PC-3 (cell line): Measurements from ENCODE around the gene C1orf141. TPM values are rescaled to one million over a fixed set of nuclear protein-coding genes. Genes with fewer than 3 reads are reported as not detected.

Experiments
- ATAC-seq: fragments of 200-7000 bp; cut with Tn5 transposase; 2 replicates; pipeline ENCODE4 v1.9.1; 2020; ENCODE audit warnings: mild to moderate bottlenecking, moderate library complexity
- BruUV-seq: library from RNA; stranded (reverse); fragments of 400-500 nt; replicated peaks from 2 replicates; lab custom pipeline; 2021; lab: Mats Ljungman, UMichigan
- CTCF ChIA-PET: fragments of 300-600 bp; sonication (Branson Sonifier 250); formaldehyde crosslinking; loops from one replicate; lab custom pipeline; 2022; ENCODE audit warnings: antibody characterized with exemption; lab: Charles Lee
- POLR2A ChIA-PET: fragments of 300-600 bp; sonication (Branson Sonifier 250); formaldehyde crosslinking; loops from one replicate; lab custom pipeline; 2022; ENCODE audit warnings: antibody characterized with exemption; ENCODE audit not compliant: unreplicated experiment; lab: Charles Lee
- DNase-seq: peaks from one replicate; pipeline ENCODE4 v3.0.0-alpha.2; 2015
- H2AFZ ChIP-seq: fragments of 300-600 bp; sonication (generic); 2 replicates; pipeline ENCODE4 v1.6.0; 2016; ENCODE audit warnings: antibody characterized with exemption, low read length
- H3F3A ChIP-seq: fragments of 300-600 bp; sonication (generic); one replicate; pipeline ENCODE4 v1.6.0; 2017; ENCODE audit warnings: antibody characterized with exemption, low read length, control low read depth, mild to moderate bottlenecking; ENCODE audit not compliant: unreplicated experiment
- H3K27ac ChIP-seq: fragments of 300-600 bp; sonication (generic); 2 replicates; pipeline ENCODE4 v1.5.1; 2016; ENCODE audit warnings: mild to moderate bottlenecking, low read length
- H3K27me3 ChIP-seq: fragments of 300-600 bp; sonication (generic); 2 replicates; pipeline ENCODE4 v1.6.1; 2016; ENCODE audit warnings: low read length, mixed read lengths
- H3K36me3 ChIP-seq: fragments of 300-600 bp; sonication (generic); 2 replicates; pipeline ENCODE4 v1.6.1; 2016; ENCODE audit warnings: low read depth, mixed run types, low read length, mixed read lengths
- H3K4me1 ChIP-seq: fragments of 300-600 bp; sonication (generic); 2 replicates; pipeline ENCODE4 v1.5.1; 2016; ENCODE audit warnings: low read length; ENCODE audit not compliant: insufficient read depth
- H3K4me2 ChIP-seq: fragments of 300-600 bp; sonication (generic); 2 replicates; pipeline ENCODE4 v1.6.0; 2016; ENCODE audit warnings: low read length
- H3K4me3 ChIP-seq: fragments of 300-600 bp; sonication (generic); 2 replicates; pipeline ENCODE4 v1.5.1; 2016; ENCODE audit warnings: mild to moderate bottlenecking, low read length, mixed read lengths
- H3K79me2 ChIP-seq: fragments of 300-600 bp; sonication (generic); 2 replicates; pipeline ENCODE4 v1.6.1; 2017; ENCODE audit warnings: low read length, mixed read lengths
- H3K9ac ChIP-seq: fragments of 300-600 bp; sonication (generic); 2 replicates; pipeline ENCODE4 v1.6.0; 2016; ENCODE audit warnings: mild to moderate bottlenecking, low read length
- H3K9me2 ChIP-seq: fragments of 300-600 bp; sonication (generic); replicated peaks from 2 replicates; pipeline ENCODE4 v1.6.1; 2016; ENCODE audit warnings: mixed run types, low read length, mixed read lengths
- H3K9me3 ChIP-seq: fragments of 300-600 bp; sonication (generic); 2 replicates; pipeline ENCODE4 v1.6.1; 2016; ENCODE audit warnings: low read length, mixed read lengths
- H4K20me1 ChIP-seq: fragments of 300-600 bp; sonication (generic); 2 replicates; pipeline ENCODE4 v1.6.1; 2016; ENCODE audit warnings: low read length, mixed read lengths
- CTCF ChIP-seq: fragments of 300-600 bp; sonication (generic); conservative IDR thresholded peaks from 2 replicates; pipeline ENCODE4 v1.5.1; 2017; ENCODE audit warnings: antibody characterized with exemption, low read depth, mild to moderate bottlenecking, low read length
- EZH2 ChIP-seq: fragments of 300-600 bp; sonication (generic); IDR thresholded peaks from one replicate; pipeline ENCODE4 v1.6.1; 2017; ENCODE audit warnings: antibody characterized with exemption, mild to moderate bottlenecking, low read length; ENCODE audit not compliant: unreplicated experiment
- EZH2phosphoT487 ChIP-seq: fragments of 300-600 bp; sonication (generic); IDR thresholded peaks from 2 replicates; pipeline ENCODE4 v1.6.1; 2018; ENCODE audit warnings: mild to moderate bottlenecking, antibody characterized with exemption, low read length, borderline replicate concordance
- intact Hi-C: fragments of 100-400 bp; cut with micrococcal nuclease; formaldehyde crosslinking; loops from 2 replicates; pipeline ENCODE4 v1.9.0; 2023
- total RNA-seq: library from RNA; depleted of rRNA; stranded (reverse); fragments of >200 nt; gene quantifications from 2 replicates; pipeline ENCODE4 v1.2.3, GENCODE V29; 2014

Gene C1orf141
- total RNA-seq, 1 experiment from 2014 or later: not detected

DNA sequence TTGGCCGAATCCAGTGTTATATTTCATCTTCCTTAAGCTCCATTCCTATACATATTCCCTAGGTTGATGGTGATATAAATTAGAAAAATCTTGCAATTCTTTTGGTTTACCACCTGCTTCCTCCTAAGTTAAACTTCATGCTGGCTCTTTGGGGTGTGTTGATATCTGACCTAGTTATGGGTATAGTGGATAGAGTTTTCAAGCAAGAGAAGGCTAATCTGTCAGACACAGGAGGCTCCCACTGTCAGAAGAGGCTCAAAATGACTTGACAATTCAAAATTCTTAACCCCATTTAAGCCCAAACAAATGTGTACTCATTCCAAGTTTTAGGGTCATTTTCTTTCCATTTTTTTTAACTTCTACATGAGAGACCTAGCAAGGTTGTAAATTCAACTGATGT, 72.4 kb downstream of the C1orf141 start:
- H4K20me1 ChIP-seq: no peaks in the 10 kb centered on the region
- H3F3A ChIP-seq: no peaks in the 10 kb centered on the region
- no peak for TF ChIP-seq EZH2phosphoT487
- no peaks in the 10 kb centered on the region; the same call in 1 of the 2 replicates for H3K9me3 ChIP-seq
- H3K4me1 ChIP-seq: peaks cover 24% of the 10 kb centered on the region
- H3K4me3 ChIP-seq: no peak overlapping the region
- no peak overlapping the region for H3K9ac ChIP-seq
- no peaks in the 10 kb centered on the region for H3K79me2 ChIP-seq
- ChIA-PET CTCF (no interaction called here), POLR2A (no interaction called here)
- no peaks in the 10 kb centered on the region for H3K36me3 ChIP-seq
- ATAC-seq: no peak
- H3K4me2 ChIP-seq: no peak overlapping the region
- no peak for DNase-seq
- H3K27me3 ChIP-seq: no peaks in the 10 kb centered on the region
- no peaks in the 10 kb centered on the region for H3K9me2 ChIP-seq
- BruUV-seq: no TSS peak
- no peak overlapping the region for H2AFZ ChIP-seq
- intact Hi-C loops: no loop called here
- H3K27ac ChIP-seq: no peak overlapping the region

DNA sequence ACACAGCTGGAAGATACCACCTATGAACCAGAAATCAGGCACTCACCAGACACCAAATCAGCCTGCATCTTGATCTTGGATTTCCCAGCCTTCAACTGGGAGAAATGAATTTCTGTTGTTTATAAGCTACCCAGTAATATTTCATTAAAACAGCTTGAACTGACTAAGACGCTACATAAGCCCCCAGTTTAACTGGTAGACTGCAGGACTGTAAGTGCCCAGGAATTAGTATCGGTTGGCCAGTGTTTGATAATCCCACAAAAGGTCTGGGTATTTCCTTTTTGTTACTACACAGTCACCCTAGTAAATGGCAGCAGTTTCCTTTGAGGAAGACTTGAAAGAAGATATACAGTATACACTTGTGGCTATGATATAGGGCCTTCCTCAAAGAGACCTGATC, 73.5 kb downstream of the C1orf141 start:
- H3K4me2 ChIP-seq: peak overlapping the region; percentile 56
- BruUV-seq: no TSS peak

GRCh38 chr1:67060811-67061218, 74.0 kb downstream of the C1orf141 start:
- intact Hi-C loops: no loop called here
- peak overlapping the region; percentile 12 for H3K27ac ChIP-seq
- peaks cover 24% of the 10 kb centered on the region for H3K4me1 ChIP-seq
- H3K4me3 ChIP-seq: no peak overlapping the region
- H3K79me2 ChIP-seq: no peaks in the 10 kb centered on the region
- H3K27me3 ChIP-seq: no peaks in the 10 kb centered on the region
- no peaks in the 10 kb centered on the region for H3F3A ChIP-seq
- no peak overlapping the region for H2AFZ ChIP-seq
- POLR2A ChIA-PET: no interaction called here
- DNase-seq (peak; percentile 93), ATAC-seq (peak; percentile 98)
- TF ChIP-seq EZH2phosphoT487 (no peak), CTCF (no peak), EZH2 (no peak)
- no peaks in the 10 kb centered on the region for H3K9me3 ChIP-seq
- H3K4me2 ChIP-seq: peak overlapping the region; percentile 56
- no peak overlapping the region for H3K9ac ChIP-seq
- H3K9me2 ChIP-seq: no peaks in the 10 kb centered on the region
- H3K36me3 ChIP-seq: no peaks in the 10 kb centered on the region
- CTCF ChIA-PET: no interaction called here
- no peaks in the 10 kb centered on the region for H4K20me1 ChIP-seq
- BruUV-seq: no TSS peak

More for the DNA sequence above, 73.5 kb downstream of the C1orf141 start:
- no peak for ATAC-seq
- peak overlapping the region; percentile 12 for H3K27ac ChIP-seq
- ChIA-PET POLR2A (no interaction called here), CTCF (no interaction called here)
- peaks cover 24% of the 10 kb centered on the region for H3K4me1 ChIP-seq
- no peaks in the 10 kb centered on the region for H3F3A ChIP-seq
- H3K9me3 ChIP-seq: no peaks in the 10 kb centered on the region
- DNase-seq: no peak
- H2AFZ ChIP-seq: no peak overlapping the region
- no peaks in the 10 kb centered on the region for H3K36me3 ChIP-seq
- H3K4me3 ChIP-seq: no peak overlapping the region
- TF ChIP-seq CTCF: no peak
- TF ChIP-seq EZH2phosphoT487: no peak
- TF ChIP-seq EZH2: no peak
- no peaks in the 10 kb centered on the region for H3K27me3 ChIP-seq
- H4K20me1 ChIP-seq: no peaks in the 10 kb centered on the region
- no peaks in the 10 kb centered on the region for H3K79me2 ChIP-seq
- H3K9ac ChIP-seq: no peak overlapping the region
- intact Hi-C loops: no loop called here
- H3K9me2 ChIP-seq: no peaks in the 10 kb centered on the region
